Activated T-helper 2 cell treated with anti-CD3 and anti-CD28 coated beads, Interferon-gamma antibody, Interleukin-2, Interleukin-4, amounts not matched to agents 10 μg/mL and 5 μg/mL and 100 μg/mL, durations not matched to agents 14 hours and 24 hours and 36 hours (primary cell): ENCODE results near the gene SOX2. TPM values are rescaled to one million over a fixed set of nuclear protein-coding genes. Genes with fewer than 3 reads are reported as not detected.
A peak's percentile ranks its signal among the peaks of the same experiment; 100 is the strongest.

ENCODE experiments used
- DNase-seq: peaks from one replicate; pipeline ENCODE4 v3.0.0; 2021; ENCODE audit warnings: low spot score
- H3K27ac Mint-ChIP-seq: one replicate; pipeline ENCODE4 v1.8.0; 2021; ENCODE audit warnings: mixed read lengths
- H3K27me3 Mint-ChIP-seq: one replicate; pipeline ENCODE4 v1.8.0; 2021; ENCODE audit warnings: low read depth, mixed read lengths
- H3K36me3 Mint-ChIP-seq: one replicate; pipeline ENCODE4 v1.8.0; 2021; ENCODE audit warnings: low read depth, mixed read lengths
- H3K4me1 Mint-ChIP-seq: one replicate; pipeline ENCODE4 v1.8.0; 2021; ENCODE audit warnings: low read depth, mixed read lengths
- H3K4me3 Mint-ChIP-seq: one replicate; pipeline ENCODE4 v1.8.0; 2021; ENCODE audit warnings: low read depth, mild to moderate bottlenecking, moderate library complexity, mixed read lengths
- H3K9me3 Mint-ChIP-seq: one replicate; pipeline ENCODE4 v1.8.0; 2021; ENCODE audit warnings: mixed read lengths
- intact Hi-C: fragments of 100-400 bp; cut with micrococcal nuclease; formaldehyde crosslinking; loops from one replicate; pipeline ENCODE4 v1.15.1; 2023
- total RNA-seq: library from RNA; stranded (reverse); gene quantifications from 2 replicates; pipeline ENCODE4 v1.2.3, GENCODE V29; 2022

Gene SOX2
- not detected in 2 replicates for total RNA-seq

- Mint-ChIP-seq H3K27me3 (peaks cover 65% of the 10 kb centered on the region), H3K27ac (no peak within 1 kb of the TSS), H3K4me1 (peaks cover 6% of the 10 kb centered on the region), H3K36me3 (no peaks in the 10 kb centered on the region), H3K4me3 (no peak within 1 kb of the TSS), H3K9me3 (no peaks in the 10 kb centered on the region)
- intact Hi-C loops: loop anchor here (2.0 kb wide), 1 partner anchor 15 kb away; no protein-coding TSS in a partner anchor
- no peak for DNase-seq
These were observed at the start of gene SOX2 for GRCh38 chr3:181711325-181712135. Gene SOX2, plus strand, starts transcription at chr3:181711925. Its CDS starts 436 bp downstream, at chr3:181712361.

- H3K4me3 Mint-ChIP-seq: no peak overlapping the region
- H3K27me3 Mint-ChIP-seq: no peaks in the 10 kb centered on the region
- H3K9me3 Mint-ChIP-seq: peaks cover 2% of the 10 kb centered on the region
- no peak overlapping the region for H3K27ac Mint-ChIP-seq
- DNase-seq: no peak
- H3K4me1 Mint-ChIP-seq: no peaks in the 10 kb centered on the region
- H3K36me3 Mint-ChIP-seq: no peaks in the 10 kb centered on the region
- intact Hi-C loops: no loop called here
These were observed 28.2 kb upstream of the SOX2 start for GRCh38 chr3:181683563-181683962.

GRCh38 chr3:181687190-181687589 lies 24.5 kb upstream of the SOX2 start:
- Mint-ChIP-seq H3K27me3 (peaks cover 5% of the 10 kb centered on the region), H3K4me3 (no peak overlapping the region), H3K4me1 (no peaks in the 10 kb centered on the region), H3K9me3 (no peaks in the 10 kb centered on the region), H3K36me3 (no peaks in the 10 kb centered on the region), H3K27ac (no peak overlapping the region)
- intact Hi-C loops: no loop called here
- DNase-seq: no peak

- H3K27me3 Mint-ChIP-seq: peaks cover 9% of the 10 kb centered on the region
- no peak for DNase-seq
- no peak overlapping the region for H3K4me3 Mint-ChIP-seq
- intact Hi-C loops: no loop called here
- no peaks in the 10 kb centered on the region for H3K9me3 Mint-ChIP-seq
- no peaks in the 10 kb centered on the region for H3K4me1 Mint-ChIP-seq
- H3K36me3 Mint-ChIP-seq: no peaks in the 10 kb centered on the region
- H3K27ac Mint-ChIP-seq: no peak overlapping the region
These were observed 24.0 kb upstream of the SOX2 start for GRCh38 chr3:181687731-181688130.

- no peak overlapping the region for H3K27ac Mint-ChIP-seq
- H3K36me3 Mint-ChIP-seq: no peaks in the 10 kb centered on the region
- intact Hi-C loops: no loop called here
- no peaks in the 10 kb centered on the region for H3K9me3 Mint-ChIP-seq
- no peak for DNase-seq
- no peaks in the 10 kb centered on the region for H3K4me1 Mint-ChIP-seq
- H3K4me3 Mint-ChIP-seq: no peak overlapping the region
- H3K27me3 Mint-ChIP-seq: peaks cover 21% of the 10 kb centered on the region
These were observed 22.2 kb upstream of the SOX2 start for GRCh38 chr3:181689546-181689945.

- DNase-seq: no peak
- H3K27ac Mint-ChIP-seq: no peak overlapping the region
- no peaks in the 10 kb centered on the region for H3K9me3 Mint-ChIP-seq
- H3K4me3 Mint-ChIP-seq: no peak overlapping the region
- H3K27me3 Mint-ChIP-seq: peaks cover 31% of the 10 kb centered on the region
- no peaks in the 10 kb centered on the region for H3K36me3 Mint-ChIP-seq
- H3K4me1 Mint-ChIP-seq: peaks cover 6% of the 10 kb centered on the region
- intact Hi-C loops: no loop called here
These were observed 21.0 kb upstream of the SOX2 start for GRCh38 chr3:181690769-181691168.

- H3K36me3 Mint-ChIP-seq: no peaks in the 10 kb centered on the region
- no peak for DNase-seq
- peaks cover 9% of the 10 kb centered on the region for H3K4me1 Mint-ChIP-seq
- intact Hi-C loops: no loop called here
- H3K27ac Mint-ChIP-seq: no peak overlapping the region
- H3K4me3 Mint-ChIP-seq: no peak overlapping the region
- H3K9me3 Mint-ChIP-seq: no peaks in the 10 kb centered on the region
- peaks cover 40% of the 10 kb centered on the region for H3K27me3 Mint-ChIP-seq
These were observed 19.8 kb upstream of the SOX2 start for GRCh38 chr3:181691901-181692300.

GRCh38 chr3:181692311-181693145 lies 19.2 kb upstream of the SOX2 start:
- no peak overlapping the region for H3K27ac Mint-ChIP-seq
- no peaks in the 10 kb centered on the region for H3K36me3 Mint-ChIP-seq
- DNase-seq: no peak
- intact Hi-C loops: no loop called here
- no peak overlapping the region for H3K4me3 Mint-ChIP-seq
- H3K27me3 Mint-ChIP-seq: peaks cover 46% of the 10 kb centered on the region
- peaks cover 9% of the 10 kb centered on the region for H3K4me1 Mint-ChIP-seq
- H3K9me3 Mint-ChIP-seq: no peaks in the 10 kb centered on the region

GRCh38 chr3:181693280-181693679 lies 18.4 kb upstream of the SOX2 start:
- no peaks in the 10 kb centered on the region for H3K9me3 Mint-ChIP-seq
- no peaks in the 10 kb centered on the region for H3K36me3 Mint-ChIP-seq
- intact Hi-C loops: no loop called here
- DNase-seq: no peak
- no peak overlapping the region for H3K4me3 Mint-ChIP-seq
- no peak overlapping the region for H3K27ac Mint-ChIP-seq
- H3K27me3 Mint-ChIP-seq: peaks cover 54% of the 10 kb centered on the region
- peaks cover 9% of the 10 kb centered on the region for H3K4me1 Mint-ChIP-seq

GRCh38 chr3:181694805-181695660 lies 16.7 kb upstream of the SOX2 start:
- intact Hi-C loops: no loop called here

GRCh38 chr3:181695661-181696491 lies 15.8 kb upstream of the SOX2 start:
- H3K9me3 Mint-ChIP-seq: no peaks in the 10 kb centered on the region
- no peaks in the 10 kb centered on the region for H3K36me3 Mint-ChIP-seq
- H3K27me3 Mint-ChIP-seq: peaks cover 73% of the 10 kb centered on the region
- H3K4me3 Mint-ChIP-seq: peak overlapping the region; percentile 39
- intact Hi-C loops: no loop called here
- no peak for DNase-seq
- peaks cover 17% of the 10 kb centered on the region for H3K4me1 Mint-ChIP-seq
- H3K27ac Mint-ChIP-seq: no peak overlapping the region

More at GRCh38 chr3:181694805-181695660, 16.7 kb upstream of the SOX2 start:
- Mint-ChIP-seq H3K27me3 (peaks cover 68% of the 10 kb centered on the region), H3K27ac (no peak overlapping the region), H3K36me3 (no peaks in the 10 kb centered on the region), H3K4me1 (peaks cover 9% of the 10 kb centered on the region), H3K4me3 (no peak overlapping the region), H3K9me3 (no peaks in the 10 kb centered on the region)
- no peak for DNase-seq
